Parathyroid adenoma (tissue), 2 donors: ENCODE measurements around the gene HLCS.

Experiments
- H2AFZ ChIP-seq: fragments of 300-600 bp; sonication (generic); one replicate; pipeline ENCODE4 v1.7.0; 2017; ENCODE audit warnings: antibody characterized with exemption, mild to moderate bottlenecking
- H3K27ac ChIP-seq: fragments of 300-600 bp; sonication (generic); one replicate; pipeline ENCODE4 v1.7.0; 2017
- H3K27me3 ChIP-seq: fragments of 300-600 bp; sonication (generic); one replicate; pipeline ENCODE4 v1.7.0; 2017; ENCODE audit warnings: low read length; ENCODE audit not compliant: control insufficient read depth, insufficient read depth
- H3K36me3 ChIP-seq: fragments of 300-600 bp; sonication (generic); one replicate; pipeline ENCODE4 v1.7.0; 2017; ENCODE audit warnings: low read length; ENCODE audit not compliant: control insufficient read depth, insufficient read depth
- H3K4me1 ChIP-seq: fragments of 300-600 bp; sonication (generic); one replicate; pipeline ENCODE4 v1.7.0; 2017; ENCODE audit warnings: control low read depth
- H3K4me2 ChIP-seq: fragments of 300-600 bp; sonication (generic); one replicate; pipeline ENCODE4 v1.7.0; 2017; ENCODE audit warnings: low read length
- H3K4me3 ChIP-seq: fragments of 300-600 bp; sonication (generic); one replicate; pipeline ENCODE4 v1.7.0; 2017; ENCODE audit warnings: low read depth, low read length
- H3K79me2 ChIP-seq: fragments of 300-600 bp; sonication (generic); one replicate; pipeline ENCODE4 v1.7.0; 2017; ENCODE audit warnings: control low read depth
- H3K9ac ChIP-seq: fragments of 300-600 bp; sonication (generic); one replicate; pipeline ENCODE4 v1.7.0; 2017; ENCODE audit warnings: mild to moderate bottlenecking
- H3K9me3 ChIP-seq: fragments of 300-600 bp; sonication (generic); one replicate; pipeline ENCODE4 v1.7.0; 2017; ENCODE audit warnings: low read length; ENCODE audit not compliant: control insufficient read depth
- TF ChIP-seq, protein P1 (sequence below): fragments of 300-600 bp; sonication (generic); IDR thresholded peaks from one replicate; pipeline ENCODE4 v1.7.0; 2017; ENCODE audit warnings: antibody characterized with exemption, mild to moderate bottlenecking
- donor health status: primary hyperparathyroidism.

Gene HLCS

DNA sequence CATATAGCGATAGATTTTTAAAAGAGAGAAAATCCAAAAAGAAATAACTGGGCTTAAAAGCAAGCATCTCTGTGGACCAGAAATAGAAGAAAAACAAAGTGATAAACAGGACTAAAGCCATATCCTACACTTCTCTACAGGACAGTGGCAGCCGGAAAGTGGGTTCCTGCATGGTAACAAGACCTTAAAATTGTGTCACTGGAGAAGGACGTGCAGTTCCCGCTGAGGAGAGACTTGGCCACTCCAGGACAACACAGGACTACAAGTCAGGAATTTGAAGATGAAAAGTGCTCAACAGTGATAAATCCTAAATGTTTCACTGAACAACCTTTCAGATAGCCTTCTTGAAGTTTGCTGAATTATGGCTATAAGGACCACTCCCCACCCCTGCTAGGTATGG is 1.9 kb upstream of the HLCS start:
- no peak overlapping the region for H3K27ac ChIP-seq
- no peak overlapping the region for H3K4me2 ChIP-seq
- no peak overlapping the region for H2AFZ ChIP-seq
- no peaks in the 10 kb centered on the region for H3K9me3 ChIP-seq
- no peaks in the 10 kb centered on the region for H3K36me3 ChIP-seq
- H3K79me2 ChIP-seq: no peaks in the 10 kb centered on the region
- H3K9ac ChIP-seq: no peak overlapping the region
- no peak overlapping the region for H3K4me3 ChIP-seq
- no peaks in the 10 kb centered on the region for H3K4me1 ChIP-seq
- H3K27me3 ChIP-seq: no peaks in the 10 kb centered on the region
- TF ChIP-seq, protein P1, sequence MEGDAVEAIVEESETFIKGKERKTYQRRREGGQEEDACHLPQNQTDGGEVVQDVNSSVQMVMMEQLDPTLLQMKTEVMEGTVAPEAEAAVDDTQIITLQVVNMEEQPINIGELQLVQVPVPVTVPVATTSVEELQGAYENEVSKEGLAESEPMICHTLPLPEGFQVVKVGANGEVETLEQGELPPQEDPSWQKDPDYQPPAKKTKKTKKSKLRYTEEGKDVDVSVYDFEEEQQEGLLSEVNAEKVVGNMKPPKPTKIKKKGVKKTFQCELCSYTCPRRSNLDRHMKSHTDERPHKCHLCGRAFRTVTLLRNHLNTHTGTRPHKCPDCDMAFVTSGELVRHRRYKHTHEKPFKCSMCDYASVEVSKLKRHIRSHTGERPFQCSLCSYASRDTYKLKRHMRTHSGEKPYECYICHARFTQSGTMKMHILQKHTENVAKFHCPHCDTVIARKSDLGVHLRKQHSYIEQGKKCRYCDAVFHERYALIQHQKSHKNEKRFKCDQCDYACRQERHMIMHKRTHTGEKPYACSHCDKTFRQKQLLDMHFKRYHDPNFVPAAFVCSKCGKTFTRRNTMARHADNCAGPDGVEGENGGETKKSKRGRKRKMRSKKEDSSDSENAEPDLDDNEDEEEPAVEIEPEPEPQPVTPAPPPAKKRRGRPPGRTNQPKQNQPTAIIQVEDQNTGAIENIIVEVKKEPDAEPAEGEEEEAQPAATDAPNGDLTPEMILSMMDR: no peak

GRCh38 chr21:36966821-36967768 is 626 bp upstream of the HLCS start:
- H3K4me1 ChIP-seq: no peaks in the 10 kb centered on the region
- no peaks in the 10 kb centered on the region for H3K79me2 ChIP-seq
- H3K36me3 ChIP-seq: no peaks in the 10 kb centered on the region
- H3K9ac ChIP-seq: no peak overlapping the region
- H3K27ac ChIP-seq: peak overlapping the region; percentile 66
- peak overlapping the region; percentile 75 for H3K4me2 ChIP-seq
- TF ChIP-seq, protein P1: no peak
- H3K9me3 ChIP-seq: no peaks in the 10 kb centered on the region
- peak overlapping the region; percentile 62 for H3K4me3 ChIP-seq
- H3K27me3 ChIP-seq: no peaks in the 10 kb centered on the region
- H2AFZ ChIP-seq: peak overlapping the region; percentile 80

GRCh38 chr21:36965720-36966065 is 776 bp downstream of the HLCS start:
- H3K36me3 ChIP-seq: no peaks in the 10 kb centered on the region
- H3K9ac ChIP-seq: peak overlapping the region; percentile 6
- peak overlapping the region; percentile 68 for H2AFZ ChIP-seq
- H3K9me3 ChIP-seq: no peaks in the 10 kb centered on the region
- H3K27ac ChIP-seq: no peak overlapping the region
- H3K4me1 ChIP-seq: no peaks in the 10 kb centered on the region
- H3K27me3 ChIP-seq: no peaks in the 10 kb centered on the region
- H3K4me3 ChIP-seq: peak overlapping the region; percentile 56
- TF ChIP-seq, protein P1: no peak
- peak overlapping the region; percentile 69 for H3K4me2 ChIP-seq
- no peaks in the 10 kb centered on the region for H3K79me2 ChIP-seq

DNA sequence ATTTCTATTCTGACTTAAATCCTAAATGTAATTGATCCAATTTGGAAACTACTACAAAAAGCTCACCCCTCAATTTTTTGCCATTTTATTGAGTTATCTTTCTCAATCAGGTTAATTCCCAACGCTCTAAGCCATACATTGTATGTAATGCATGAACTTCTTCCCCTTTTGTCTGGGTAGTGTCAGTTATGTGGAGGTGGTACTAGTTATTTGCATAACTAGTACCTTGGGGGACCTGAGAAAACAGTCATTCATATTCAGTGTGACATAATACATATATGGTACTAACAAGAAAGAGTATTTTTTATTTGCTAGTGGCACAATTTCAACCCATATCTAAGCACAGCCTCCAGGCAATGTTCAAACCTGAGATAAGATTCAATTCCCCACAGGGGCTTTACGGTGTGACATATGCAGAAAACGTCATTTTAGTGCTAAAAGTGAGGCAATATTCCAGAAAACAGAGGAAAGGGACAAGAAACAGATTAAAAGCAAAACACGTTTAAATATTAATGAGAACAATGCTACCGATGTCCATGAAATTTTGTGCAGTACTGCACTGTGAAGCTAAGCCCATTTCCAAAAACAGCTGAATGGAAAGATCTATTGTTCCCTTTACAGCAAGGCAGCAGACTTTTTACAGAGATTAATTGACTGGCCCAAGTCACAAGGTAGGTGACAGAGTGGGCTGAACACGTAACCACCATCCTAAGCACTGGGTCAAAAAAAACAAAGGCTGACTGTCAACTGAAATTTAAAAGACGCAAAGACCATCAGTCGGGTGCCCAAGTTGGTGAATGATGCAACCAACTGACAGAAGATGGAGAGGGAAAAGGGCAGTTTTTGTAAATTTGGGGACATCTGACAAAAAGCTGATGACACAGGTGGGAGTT is 1.4 kb downstream of the HLCS start:
- Histone ChIP-seq H3K79me2 (no peaks in the 10 kb centered on the region), H3K27me3 (no peaks in the 10 kb centered on the region), H3K4me3 (peak overlapping the region; percentile 56), H3K9me3 (no peaks in the 10 kb centered on the region), H2AFZ (no peak overlapping the region), H3K4me1 (no peaks in the 10 kb centered on the region), H3K4me2 (peak overlapping the region; percentile 69), H3K27ac (no peak overlapping the region), H3K36me3 (no peaks in the 10 kb centered on the region), H3K9ac (no peak overlapping the region)
- TF ChIP-seq, protein P1: no peak
